Neural cell (in vitro differentiated cells): ENCODE measurements around the gene RC3H2. TPM values are rescaled to one million over a fixed set of nuclear protein-coding genes. Genes with fewer than 3 reads are reported as not detected.
A peak's percentile ranks its signal among the peaks of the same experiment; 100 is the strongest.

Experiments used
- H2AFZ ChIP-seq: fragments of 200-600, 300-800 bp; sonication (generic), shearing (Covaris generic); 2 replicates; pipeline ENCODE4 v1.6.0; 2014; ENCODE audit warnings: low read depth, mild to moderate bottlenecking, antibody characterized with exemption, low read length, moderate library complexity
- H3F3A ChIP-seq: fragments of 200-600 bp; shearing (Covaris generic); 2 replicates; pipeline ENCODE4 v1.6.1; 2016; ENCODE audit warnings: mild to moderate bottlenecking, moderate library complexity, mixed read lengths, antibody characterized with exemption, low read length; ENCODE audit not compliant: insufficient read depth, poor library complexity, severe bottlenecking
- H3K27ac ChIP-seq: fragments of 200-600, 300-800 bp; sonication (generic), shearing (Covaris generic); 2 replicates; pipeline ENCODE4 v1.5.1; 2014; ENCODE audit warnings: mild to moderate bottlenecking, low read length, moderate library complexity
- H3K27me3 ChIP-seq: fragments of 300-800, 200-600 bp; sonication (generic), shearing (Covaris generic); 2 replicates; pipeline ENCODE4 v1.6.0; 2014; ENCODE audit warnings: mild to moderate bottlenecking, low read depth, low read length, moderate library complexity; ENCODE audit not compliant: insufficient read depth
- H3K36me3 ChIP-seq: fragments of 300-800, 200-600 bp; sonication (generic), shearing (Covaris generic); 2 replicates; pipeline ENCODE4 v1.5.1; 2014; ENCODE audit warnings: mild to moderate bottlenecking, antibody characterized with exemption, low read length, moderate library complexity; ENCODE audit not compliant: insufficient read depth
- H3K4me2 ChIP-seq: fragments of 300-800, 200-600 bp; sonication (generic), shearing (Covaris generic); 2 replicates; pipeline ENCODE4 v1.6.0; 2014; ENCODE audit warnings: mild to moderate bottlenecking, low read length
- H3K4me3 ChIP-seq: fragments of 300-800, 200-600 bp; sonication (generic), shearing (Covaris generic); 2 replicates; pipeline ENCODE4 v1.5.1; 2014; ENCODE audit warnings: mild to moderate bottlenecking, low read length, moderate library complexity
- H3K79me2 ChIP-seq: fragments of 200-600 bp; shearing (Covaris generic); replicated peaks from 2 replicates; pipeline ENCODE4 v1.6.0; 2014; ENCODE audit warnings: mild to moderate bottlenecking, low read length, moderate library complexity; ENCODE audit not compliant: insufficient read depth
- H3K9ac ChIP-seq: fragments of 300-800, 200-600 bp; sonication (generic), shearing (Covaris generic); 2 replicates; pipeline ENCODE4 v1.6.1; 2016; ENCODE audit warnings: mild to moderate bottlenecking, low read length, mixed read lengths
- H3K9me2 ChIP-seq: fragments of 200-600 bp; shearing (Covaris generic); 2 replicates; pipeline ENCODE4 v1.6.1; 2016; ENCODE audit warnings: mild to moderate bottlenecking, low read length, mixed read lengths; ENCODE audit not compliant: insufficient read depth
- H3K9me3 ChIP-seq: fragments of 200-600, 300-800 bp; sonication (generic), shearing (Covaris generic); 2 replicates; pipeline ENCODE4 v1.6.1; 2016; ENCODE audit warnings: mild to moderate bottlenecking, mixed run types, low read length, moderate library complexity, mixed read lengths
- H4K20me1 ChIP-seq: fragments of 200-600 bp; shearing (Covaris generic); 2 replicates; pipeline ENCODE4 v1.6.1; 2016; ENCODE audit warnings: mild to moderate bottlenecking, mixed run types; ENCODE audit not compliant: insufficient read depth
- CTCF ChIP-seq: fragments of 450-650 bp; IDR thresholded peaks from 2 replicates; pipeline ENCODE4 v1.5.1; 2014; ENCODE audit warnings: antibody characterized with exemption, mild to moderate bottlenecking, moderate library complexity; ENCODE audit not compliant: poor library complexity, severe bottlenecking
- EP300 ChIP-seq: fragments of 450-650 bp; conservative IDR thresholded peaks from 2 replicates; pipeline ENCODE4 v1.6.1; 2014; ENCODE audit warnings: antibody characterized with exemption, mild to moderate bottlenecking, moderate library complexity; ENCODE audit not compliant: poor library complexity, severe bottlenecking
- EZH2 ChIP-seq: fragments of 200-600, 300-800 bp; shearing (Covaris generic), sonication (generic); IDR thresholded peaks from 2 replicates; pipeline ENCODE4 v1.6.1; 2014; ENCODE audit warnings: antibody characterized with exemption, low read length, borderline replicate concordance, mild to moderate bottlenecking; ENCODE audit not compliant: insufficient read depth, poor library complexity, severe bottlenecking
- MXI1 ChIP-seq: fragments of 450-650 bp; conservative IDR thresholded peaks from 2 replicates; pipeline ENCODE4 v1.6.1; 2014; ENCODE audit warnings: antibody characterized with exemption, mild to moderate bottlenecking; ENCODE audit not compliant: poor library complexity, severe bottlenecking
- POLR2AphosphoS5 ChIP-seq: IDR thresholded peaks from 2 replicates; pipeline ENCODE4 v1.6.1; 2012
- RAD21 ChIP-seq: fragments of 450-650 bp; conservative IDR thresholded peaks from 2 replicates; pipeline ENCODE4 v1.6.1; 2014; ENCODE audit warnings: antibody characterized with exemption, mild to moderate bottlenecking, moderate library complexity
- SMC3 ChIP-seq: fragments of 450-650 bp; conservative IDR thresholded peaks from 2 replicates; pipeline ENCODE4 v1.6.1; 2014; ENCODE audit warnings: antibody characterized with exemption, mild to moderate bottlenecking, moderate library complexity; ENCODE audit not compliant: poor library complexity
- TAF1 ChIP-seq: IDR thresholded peaks from 2 replicates; pipeline ENCODE4 v1.6.1; 2012; ENCODE audit warnings: low read depth
- polyA plus RNA-seq: library from polyadenylated mRNA; depleted of rRNA; stranded (reverse); fragments of >200 nt; gene quantifications from 2 replicates; pipeline ENCODE4 v1.2.3, GENCODE V29; 2014
- TF ChIP-seq, protein P1 (sequence below): IDR thresholded peaks from 2 replicates; pipeline ENCODE4 v1.6.1; 2012; ENCODE audit warnings: borderline replicate concordance

Gene RC3H2
- polyA plus RNA-seq, 1 donor from 2014 or later, result 34.8 TPM

GRCh38 chr9:122931226-122932121, 26.3 kb upstream of the RC3H2 start, which contains the start of gene ZBTB26:
TSS of gene ZBTB26 (minus strand) at chr9:122931512. CDS start at chr9:122919934, 11,578 bp downstream.
- Histone ChIP-seq H3K4me2 (peak within 1 kb of the TSS; percentile 97), H3F3A (no peaks in the 10 kb centered on the region), H2AFZ (peak within 1 kb of the TSS; percentile 96), H3K27ac (peak within 1 kb of the TSS; percentile 86), H3K9me2 (no peaks in the 10 kb centered on the region), H3K9me3 (no peaks in the 10 kb centered on the region), H4K20me1 (no peaks in the 10 kb centered on the region), H3K36me3 (no peaks in the 10 kb centered on the region), H3K79me2 (peaks cover 74% of the 10 kb centered on the region), H3K4me3 (peak within 1 kb of the TSS; percentile 96), H3K9ac (peak within 1 kb of the TSS; percentile 95), H3K27me3 (no peaks in the 10 kb centered on the region)
- TF ChIP-seq POLR2AphosphoS5 (peak; percentile 65), EP300 (peak; percentile 33), MXI1 (peak; percentile 53), CTCF (no peak), EZH2 (no peak), SMC3 (no peak), RAD21 (peak; percentile 17), TAF1 (no peak)
- TF ChIP-seq, protein P1, sequence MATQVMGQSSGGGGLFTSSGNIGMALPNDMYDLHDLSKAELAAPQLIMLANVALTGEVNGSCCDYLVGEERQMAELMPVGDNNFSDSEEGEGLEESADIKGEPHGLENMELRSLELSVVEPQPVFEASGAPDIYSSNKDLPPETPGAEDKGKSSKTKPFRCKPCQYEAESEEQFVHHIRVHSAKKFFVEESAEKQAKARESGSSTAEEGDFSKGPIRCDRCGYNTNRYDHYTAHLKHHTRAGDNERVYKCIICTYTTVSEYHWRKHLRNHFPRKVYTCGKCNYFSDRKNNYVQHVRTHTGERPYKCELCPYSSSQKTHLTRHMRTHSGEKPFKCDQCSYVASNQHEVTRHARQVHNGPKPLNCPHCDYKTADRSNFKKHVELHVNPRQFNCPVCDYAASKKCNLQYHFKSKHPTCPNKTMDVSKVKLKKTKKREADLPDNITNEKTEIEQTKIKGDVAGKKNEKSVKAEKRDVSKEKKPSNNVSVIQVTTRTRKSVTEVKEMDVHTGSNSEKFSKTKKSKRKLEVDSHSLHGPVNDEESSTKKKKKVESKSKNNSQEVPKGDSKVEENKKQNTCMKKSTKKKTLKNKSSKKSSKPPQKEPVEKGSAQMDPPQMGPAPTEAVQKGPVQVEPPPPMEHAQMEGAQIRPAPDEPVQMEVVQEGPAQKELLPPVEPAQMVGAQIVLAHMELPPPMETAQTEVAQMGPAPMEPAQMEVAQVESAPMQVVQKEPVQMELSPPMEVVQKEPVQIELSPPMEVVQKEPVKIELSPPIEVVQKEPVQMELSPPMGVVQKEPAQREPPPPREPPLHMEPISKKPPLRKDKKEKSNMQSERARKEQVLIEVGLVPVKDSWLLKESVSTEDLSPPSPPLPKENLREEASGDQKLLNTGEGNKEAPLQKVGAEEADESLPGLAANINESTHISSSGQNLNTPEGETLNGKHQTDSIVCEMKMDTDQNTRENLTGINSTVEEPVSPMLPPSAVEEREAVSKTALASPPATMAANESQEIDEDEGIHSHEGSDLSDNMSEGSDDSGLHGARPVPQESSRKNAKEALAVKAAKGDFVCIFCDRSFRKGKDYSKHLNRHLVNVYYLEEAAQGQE, result peak; percentile 53

DNA sequence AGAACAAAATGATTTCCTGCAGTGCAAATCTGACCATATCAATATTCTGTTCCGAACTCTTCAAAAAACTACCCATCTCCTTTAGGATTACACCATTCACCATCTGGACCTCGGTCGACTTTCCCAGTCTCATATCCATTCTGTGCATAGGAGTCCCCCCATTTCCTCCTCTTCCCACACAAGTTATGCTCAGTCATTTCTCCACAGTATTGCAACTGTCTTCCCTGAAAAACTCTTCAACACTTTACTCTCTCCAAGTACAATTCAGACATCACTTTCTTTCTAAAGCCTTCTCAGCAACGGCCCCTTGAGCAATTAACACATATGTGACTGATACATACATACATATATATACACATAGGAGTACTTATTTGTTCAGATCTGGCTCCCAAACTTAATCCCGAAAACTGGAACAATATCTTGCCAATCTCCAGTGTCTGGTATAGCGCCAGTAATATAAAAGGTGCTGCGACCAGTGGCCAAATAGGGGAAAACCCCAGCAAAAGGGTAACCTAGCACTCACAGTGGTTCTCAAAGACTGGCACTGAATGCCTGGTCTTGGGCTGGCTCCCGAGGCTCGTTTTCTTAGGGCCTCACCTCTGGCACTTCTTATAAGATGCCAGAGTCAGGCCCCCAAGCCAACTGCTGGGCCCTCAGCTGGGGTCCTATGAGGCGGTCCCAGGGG, 25.5 kb upstream of the RC3H2 start:
- H2AFZ ChIP-seq, result peak overlapping the region; percentile 96
- H3F3A ChIP-seq, result no peaks in the 10 kb centered on the region
- peak overlapping the region; percentile 97 for H3K4me2 ChIP-seq
- no peaks in the 10 kb centered on the region for H3K27me3 ChIP-seq
- no peak for TF ChIP-seq EP300
- no peak for TF ChIP-seq POLR2AphosphoS5
- TF ChIP-seq TAF1, result no peak
- no peak for TF ChIP-seq EZH2
- TF ChIP-seq, protein P1, result no peak
- no peak for TF ChIP-seq MXI1
- no peak for TF ChIP-seq SMC3
- no peak for TF ChIP-seq RAD21
- no peak for TF ChIP-seq CTCF
- H3K79me2 ChIP-seq, result peaks cover 69% of the 10 kb centered on the region
- H3K27ac ChIP-seq, result peak overlapping the region; percentile 86
- H3K36me3 ChIP-seq, result no peaks in the 10 kb centered on the region
- H4K20me1 ChIP-seq, result no peaks in the 10 kb centered on the region
- H3K9me2 ChIP-seq, result no peaks in the 10 kb centered on the region
- H3K9ac ChIP-seq, result peak overlapping the region; percentile 95
- no peaks in the 10 kb centered on the region for H3K9me3 ChIP-seq
- H3K4me3 ChIP-seq, result peak overlapping the region; percentile 96
